ENCODE measurements around the gene PDE4D. TPM values are rescaled to one million over a fixed set of nuclear protein-coding genes. Genes with fewer than 3 reads are reported as not detected.

Gene PDE4D
- total RNA-seq, 1 donor: 19.9 TPM

DNA sequence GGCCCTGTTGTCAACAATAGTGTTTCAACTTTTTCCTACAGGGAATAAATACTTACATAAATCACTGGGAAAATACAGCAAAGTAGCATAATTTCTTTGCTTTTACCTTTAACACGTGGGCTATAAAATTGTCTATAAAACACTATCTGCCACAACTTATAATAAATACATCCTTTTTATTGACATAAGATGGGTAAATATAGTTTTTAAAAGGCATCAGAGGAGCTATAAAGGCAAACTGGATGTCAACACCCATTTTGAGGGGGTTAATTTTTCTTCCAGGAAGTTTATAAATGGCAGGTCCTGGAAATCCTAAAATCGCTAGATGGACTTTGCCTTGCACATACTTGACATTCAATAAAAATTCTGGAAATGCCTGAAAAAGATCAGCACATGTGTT lies 358.0 kb downstream of the PDE4D start:
- no peak overlapping the region for H3K4me2 ChIP-seq (ENCODE audit: insufficient read depth, low read length)
- H3K27ac ChIP-seq (ENCODE audit: low read depth, low read length): no peak overlapping the region
- no peak overlapping the region for H2AFZ ChIP-seq (ENCODE audit: low read length)
- no peak overlapping the region for H3K4me3 ChIP-seq (ENCODE audit: insufficient read depth, low read length)
- no peaks in the 10 kb centered on the region for H3K79me2 ChIP-seq (ENCODE audit: insufficient read depth, low read length)
- no peaks in the 10 kb centered on the region for H3K4me1 ChIP-seq (ENCODE audit: insufficient read depth, low read length)
- H4K20me1 ChIP-seq (ENCODE audit: insufficient read depth, low read length): no peaks in the 10 kb centered on the region
- no peak for DNase-seq (ENCODE audit: insufficient read length, low spot score, missing footprints)
- no peaks in the 10 kb centered on the region for H3K27me3 ChIP-seq (ENCODE audit: insufficient read depth, low read length)
- TF ChIP-seq, protein P1, sequence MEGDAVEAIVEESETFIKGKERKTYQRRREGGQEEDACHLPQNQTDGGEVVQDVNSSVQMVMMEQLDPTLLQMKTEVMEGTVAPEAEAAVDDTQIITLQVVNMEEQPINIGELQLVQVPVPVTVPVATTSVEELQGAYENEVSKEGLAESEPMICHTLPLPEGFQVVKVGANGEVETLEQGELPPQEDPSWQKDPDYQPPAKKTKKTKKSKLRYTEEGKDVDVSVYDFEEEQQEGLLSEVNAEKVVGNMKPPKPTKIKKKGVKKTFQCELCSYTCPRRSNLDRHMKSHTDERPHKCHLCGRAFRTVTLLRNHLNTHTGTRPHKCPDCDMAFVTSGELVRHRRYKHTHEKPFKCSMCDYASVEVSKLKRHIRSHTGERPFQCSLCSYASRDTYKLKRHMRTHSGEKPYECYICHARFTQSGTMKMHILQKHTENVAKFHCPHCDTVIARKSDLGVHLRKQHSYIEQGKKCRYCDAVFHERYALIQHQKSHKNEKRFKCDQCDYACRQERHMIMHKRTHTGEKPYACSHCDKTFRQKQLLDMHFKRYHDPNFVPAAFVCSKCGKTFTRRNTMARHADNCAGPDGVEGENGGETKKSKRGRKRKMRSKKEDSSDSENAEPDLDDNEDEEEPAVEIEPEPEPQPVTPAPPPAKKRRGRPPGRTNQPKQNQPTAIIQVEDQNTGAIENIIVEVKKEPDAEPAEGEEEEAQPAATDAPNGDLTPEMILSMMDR (IDR thresholded peaks at IDR 0.05; ENCODE audit: extremely low read depth, low read depth, low read length): no peak
- H3K36me3 ChIP-seq (ENCODE audit: insufficient read depth, low read length): no peaks in the 10 kb centered on the region
- H3K9me3 ChIP-seq (ENCODE audit: low read depth, low read length): no peaks in the 10 kb centered on the region

DNA sequence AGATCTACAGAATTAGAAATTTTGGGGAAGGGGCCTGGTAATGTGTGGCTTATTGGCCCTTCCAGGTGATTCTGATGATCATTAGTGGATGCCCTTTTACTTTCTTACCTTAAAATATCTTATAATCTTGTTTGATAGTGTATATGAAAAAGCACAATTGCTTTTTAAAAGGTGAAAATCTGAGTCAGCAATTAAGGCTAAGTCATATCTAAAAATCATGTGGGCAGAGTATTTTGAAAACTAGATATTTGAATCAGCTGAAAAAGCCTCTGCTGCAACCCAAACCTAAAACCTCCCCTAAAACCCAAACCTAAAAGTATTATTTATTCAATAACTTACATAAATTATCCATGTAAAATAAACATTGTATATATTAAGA lies 359.8 kb downstream of the PDE4D start:
- Histone ChIP-seq H3K79me2 (ENCODE audit: insufficient read depth, low read length) (no peaks in the 10 kb centered on the region), H3K4me3 (ENCODE audit: insufficient read depth, low read length) (no peak overlapping the region), H3K4me2 (ENCODE audit: insufficient read depth, low read length) (no peak overlapping the region), H3K4me1 (ENCODE audit: insufficient read depth, low read length) (no peaks in the 10 kb centered on the region), H4K20me1 (ENCODE audit: insufficient read depth, low read length) (no peaks in the 10 kb centered on the region), H3K9me3 (ENCODE audit: low read depth, low read length) (no peaks in the 10 kb centered on the region), H2AFZ (ENCODE audit: low read length) (no peak overlapping the region), H3K27me3 (ENCODE audit: insufficient read depth, low read length) (no peaks in the 10 kb centered on the region), H3K36me3 (ENCODE audit: insufficient read depth, low read length) (no peaks in the 10 kb centered on the region), H3K27ac (ENCODE audit: low read depth, low read length) (no peak overlapping the region)
- no peak for DNase-seq (ENCODE audit: insufficient read length, low spot score, missing footprints)
- TF ChIP-seq, protein P1 (IDR thresholded peaks at IDR 0.05; ENCODE audit: extremely low read depth, low read depth, low read length): no peak

DNA sequence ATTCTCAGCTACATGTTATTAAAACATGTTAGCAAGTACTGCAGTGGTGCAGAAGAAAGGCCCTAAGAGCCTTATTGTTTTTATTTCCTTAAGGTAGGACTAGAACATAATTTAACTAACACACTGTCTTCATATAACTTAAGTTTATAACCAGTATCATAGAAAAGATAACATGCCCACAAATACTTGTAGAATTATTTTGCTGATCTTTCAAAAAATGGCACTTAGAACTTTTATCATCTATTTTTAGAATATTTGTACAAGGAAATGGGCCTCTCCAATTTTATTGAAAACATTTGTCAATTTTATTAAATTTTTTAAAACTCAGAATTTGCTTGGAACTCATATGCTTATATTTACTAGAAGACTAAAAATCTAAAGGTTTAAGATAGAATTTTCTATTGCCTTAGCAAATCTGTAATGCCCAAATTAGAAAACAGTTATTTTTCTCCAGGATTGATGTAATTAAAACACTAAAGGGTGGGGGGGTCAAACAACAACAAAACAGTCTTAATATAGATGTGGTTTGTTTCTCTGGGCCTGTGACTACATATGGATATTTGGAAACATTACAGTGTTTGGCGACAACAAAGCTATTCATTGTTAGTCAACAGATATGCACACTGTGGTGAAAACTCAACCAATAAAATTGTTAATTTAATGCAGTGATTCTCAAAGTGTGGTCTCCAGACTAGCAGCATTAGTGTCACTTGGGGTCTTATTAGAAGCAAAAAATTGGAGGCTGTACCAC lies 360.4 kb downstream of the PDE4D start:
- DNase-seq (ENCODE audit: insufficient read length, low spot score, missing footprints): peak; percentile 6
- Histone ChIP-seq H3K79me2 (ENCODE audit: insufficient read depth, low read length) (no peaks in the 10 kb centered on the region), H3K36me3 (ENCODE audit: insufficient read depth, low read length) (no peaks in the 10 kb centered on the region)

DNA sequence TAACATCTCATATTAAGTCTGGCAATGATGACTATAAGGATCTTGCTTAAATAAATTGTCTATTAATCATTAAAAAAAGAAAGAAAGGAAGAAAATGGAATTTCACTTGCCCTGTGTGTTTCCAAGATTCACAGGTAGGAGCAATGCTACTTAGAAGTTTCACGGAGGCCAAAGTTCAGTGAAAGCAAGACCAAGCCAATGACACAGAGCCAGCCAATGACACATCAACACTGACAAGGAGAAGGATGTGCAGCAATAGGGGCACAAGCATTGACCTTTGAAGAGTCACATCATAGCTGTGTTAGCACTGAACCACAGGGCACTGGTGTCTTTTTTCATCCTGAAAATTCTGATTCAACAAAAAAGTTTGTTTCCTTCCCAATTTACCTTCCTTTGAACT lies 364.3 kb downstream of the PDE4D start:
- Histone ChIP-seq H3K27me3 (ENCODE audit: insufficient read depth, low read length) (no peaks in the 10 kb centered on the region), H3K4me3 (ENCODE audit: insufficient read depth, low read length) (no peak overlapping the region), H3K36me3 (ENCODE audit: insufficient read depth, low read length) (no peaks in the 10 kb centered on the region), H4K20me1 (ENCODE audit: insufficient read depth, low read length) (no peaks in the 10 kb centered on the region), H3K4me1 (ENCODE audit: insufficient read depth, low read length) (peaks cover 7% of the 10 kb centered on the region), H3K27ac (ENCODE audit: low read depth, low read length) (no peak overlapping the region), H2AFZ (ENCODE audit: low read length) (no peak overlapping the region), H3K9me3 (ENCODE audit: low read depth, low read length) (no peaks in the 10 kb centered on the region), H3K79me2 (ENCODE audit: insufficient read depth, low read length) (no peaks in the 10 kb centered on the region), H3K4me2 (ENCODE audit: insufficient read depth, low read length) (no peak overlapping the region)
- TF ChIP-seq, protein P1 (IDR thresholded peaks at IDR 0.05; ENCODE audit: extremely low read depth, low read depth, low read length): no peak
- peak; percentile 23 for DNase-seq (ENCODE audit: insufficient read length, low spot score, missing footprints)

More for the DNA sequence above, 360.4 kb downstream of the PDE4D start:
- H3K9me3 ChIP-seq (ENCODE audit: low read depth, low read length): no peaks in the 10 kb centered on the region
- TF ChIP-seq, protein P1 (IDR thresholded peaks at IDR 0.05; ENCODE audit: extremely low read depth, low read depth, low read length): no peak
- no peaks in the 10 kb centered on the region for H3K4me1 ChIP-seq (ENCODE audit: insufficient read depth, low read length)
- H3K4me3 ChIP-seq (ENCODE audit: insufficient read depth, low read length): no peak overlapping the region
- H2AFZ ChIP-seq (ENCODE audit: low read length): no peak overlapping the region
- H3K27me3 ChIP-seq (ENCODE audit: insufficient read depth, low read length): no peaks in the 10 kb centered on the region
- no peaks in the 10 kb centered on the region for H4K20me1 ChIP-seq (ENCODE audit: insufficient read depth, low read length)
- H3K27ac ChIP-seq (ENCODE audit: low read depth, low read length): no peak overlapping the region
- no peak overlapping the region for H3K4me2 ChIP-seq (ENCODE audit: insufficient read depth, low read length)

Data from osteoblast (primary cell).